NCI-H2107 treated with DMSO at 0.1 percent for 48 hours (cell line): ENCODE measurements around the gene STEAP4.
"Not testable (repeated sequence)": the region's sequence is repeated elsewhere in the genome, so short reads cannot be mapped to it uniquely, and the experiment has no call there.

ENCODE experiments used
- DNase-seq: peaks from one replicate; lab custom pipeline; 2025; ENCODE audit not compliant: unreplicated experiment; lab: John Stamatoyannopoulos, UW

STEAP4 gene

GRCh38 chr7:88269586-88269985 is 37.1 kb downstream of the STEAP4 start:
- no peak for DNase-seq

GRCh38 chr7:88268858-88269257 is 37.8 kb downstream of the STEAP4 start:
- DNase-seq, result no peak

DNA sequence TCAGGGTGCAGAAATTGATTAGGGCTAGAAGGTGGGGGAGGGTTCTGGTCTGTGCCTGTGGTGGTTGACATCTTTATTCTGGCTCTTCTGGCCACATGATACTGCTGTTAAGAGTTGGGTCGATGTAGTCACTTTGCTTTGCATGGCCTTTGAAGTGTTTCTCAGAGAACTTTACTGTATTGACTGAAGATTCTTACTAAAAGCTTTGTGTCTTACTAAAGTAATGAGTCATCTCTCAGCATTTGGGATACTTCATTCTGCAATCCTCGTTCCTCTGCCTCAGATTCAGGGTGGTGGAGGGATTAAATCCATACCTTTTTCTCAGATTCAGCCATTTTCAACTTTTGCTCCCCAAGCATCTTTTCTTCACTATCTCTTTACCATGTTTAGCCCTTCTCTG is 38.6 kb downstream of the STEAP4 start:
- no peak for DNase-seq

DNA sequence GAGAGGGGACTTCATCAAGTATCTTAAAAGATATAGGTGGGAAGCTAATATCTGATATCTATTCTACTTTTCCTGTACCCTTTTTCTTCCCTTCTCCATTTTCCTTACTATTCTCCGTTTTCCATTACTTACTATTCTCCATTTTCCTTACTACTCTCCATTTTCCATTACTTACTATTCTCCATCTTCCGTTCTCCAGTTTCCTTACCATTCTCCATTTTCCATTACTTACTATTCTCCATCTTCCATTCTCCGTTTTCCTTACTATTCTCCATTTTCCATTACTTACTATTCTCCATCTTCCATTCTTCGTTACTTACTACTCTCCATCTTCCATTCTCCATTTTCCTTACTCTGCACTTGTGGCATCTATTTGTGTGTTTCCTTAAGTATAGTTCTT is 39.3 kb downstream of the STEAP4 start:
- DNase-seq, result no peak

- not testable (repeated sequence) for DNase-seq
Measured at GRCh38 chr7:88264987-88265386, 41.7 kb downstream of the STEAP4 start.

- DNase-seq, result no peak
Measured at GRCh38 chr7:88262562-88262961, 44.1 kb downstream of the STEAP4 start.

DNA sequence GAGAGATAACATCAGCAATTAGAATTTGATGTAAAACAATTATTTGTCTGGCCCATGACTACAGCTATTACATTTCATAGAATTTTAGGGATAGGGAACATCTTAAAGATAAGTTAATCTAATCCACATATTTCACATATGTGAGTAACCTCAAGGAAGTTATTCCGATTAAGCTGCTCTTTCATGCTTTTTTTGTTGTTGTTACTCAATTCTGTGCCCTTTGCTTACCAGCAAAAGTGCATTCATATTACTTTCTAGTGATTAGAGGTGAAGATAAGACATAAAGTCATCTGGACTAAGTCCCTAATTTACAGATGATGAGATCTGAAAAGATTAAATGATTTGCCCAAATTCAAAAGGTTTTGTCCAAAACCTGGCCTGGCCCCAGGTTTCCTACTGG is 46.0 kb downstream of the STEAP4 start:
- no peak for DNase-seq

- no peak for DNase-seq
Measured at GRCh38 chr7:88259656-88260380, 46.9 kb downstream of the STEAP4 start.

DNA sequence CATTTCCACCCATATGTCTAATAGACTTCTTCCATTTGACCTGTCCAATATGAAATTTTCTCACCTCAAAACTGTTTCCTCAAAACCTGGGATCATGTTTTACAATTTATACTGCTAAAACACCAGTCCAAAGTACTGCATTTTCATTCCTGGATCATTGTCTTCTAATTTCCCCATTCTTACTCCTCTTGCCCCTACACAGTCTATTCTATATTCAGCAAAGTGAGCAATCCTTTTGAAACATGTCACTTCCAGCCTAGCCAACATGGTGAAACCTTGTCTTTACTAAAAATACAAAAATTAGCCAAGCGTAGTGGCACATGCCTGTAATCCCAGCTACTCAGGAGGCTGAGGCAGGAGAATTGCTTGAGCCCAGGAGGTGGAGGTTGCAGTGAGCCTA is 48.4 kb downstream of the STEAP4 start:
- not testable (repeated sequence) for DNase-seq

- no peak for DNase-seq
Measured at GRCh38 chr7:88256906-88257305, 49.8 kb downstream of the STEAP4 start.

DNA sequence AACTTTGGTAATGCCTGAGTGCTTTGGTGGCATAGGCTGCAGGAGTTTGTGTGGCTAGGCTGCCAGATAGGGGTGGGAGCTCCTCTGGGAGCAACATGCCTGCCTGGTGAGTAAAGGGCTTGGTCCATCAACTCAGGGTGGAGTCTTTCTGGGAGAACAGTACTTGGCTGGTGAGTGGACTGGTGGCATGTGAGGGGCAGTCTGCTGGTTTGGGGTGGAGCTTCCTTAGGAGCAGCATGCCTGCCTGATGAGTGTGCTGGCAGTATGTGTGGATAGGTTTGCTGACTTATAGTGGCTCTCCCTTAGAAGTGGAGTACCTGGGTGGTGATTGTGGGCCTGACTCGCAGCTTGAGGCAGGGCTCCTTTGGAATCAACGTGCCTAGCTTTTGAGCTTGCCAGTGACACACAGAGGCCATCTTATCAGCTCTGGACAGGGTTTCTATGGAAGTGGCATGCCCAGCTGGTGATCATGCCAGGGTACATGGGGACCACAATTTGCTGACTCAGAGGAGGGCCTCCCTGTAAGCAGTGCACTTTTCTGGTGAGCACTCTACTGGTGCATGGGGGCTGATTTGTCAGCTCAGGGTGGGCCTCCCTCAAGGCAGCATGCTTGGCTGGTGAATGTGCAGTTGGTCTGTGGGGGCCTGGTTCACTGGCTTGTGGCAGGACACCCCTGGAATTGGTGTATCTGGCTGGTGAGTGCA is 51.8 kb downstream of the STEAP4 start:
- DNase-seq, result no peak

GRCh38 chr7:88253640-88254039 is 53.1 kb downstream of the STEAP4 start:
- no peak for DNase-seq

DNA sequence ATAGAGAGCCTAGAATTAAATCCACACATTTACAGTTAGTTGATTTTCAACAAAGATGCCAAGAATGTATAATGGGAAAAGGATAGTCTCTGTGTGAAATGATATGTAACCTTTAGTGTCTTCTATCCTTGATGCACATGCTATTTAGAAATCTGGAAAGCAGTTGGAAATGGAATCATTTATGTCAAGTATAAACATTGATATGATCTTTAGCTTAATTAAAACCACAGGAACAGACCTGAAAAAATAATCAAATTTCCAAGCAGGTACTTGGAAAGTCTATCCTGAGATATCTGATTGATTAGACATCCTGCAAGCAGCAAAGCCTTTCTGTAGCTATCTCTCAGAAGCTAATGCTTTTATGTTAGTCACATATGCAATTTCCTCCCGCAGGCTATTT is 62.4 kb downstream of the STEAP4 start:
- DNase-seq, result no peak

DNA sequence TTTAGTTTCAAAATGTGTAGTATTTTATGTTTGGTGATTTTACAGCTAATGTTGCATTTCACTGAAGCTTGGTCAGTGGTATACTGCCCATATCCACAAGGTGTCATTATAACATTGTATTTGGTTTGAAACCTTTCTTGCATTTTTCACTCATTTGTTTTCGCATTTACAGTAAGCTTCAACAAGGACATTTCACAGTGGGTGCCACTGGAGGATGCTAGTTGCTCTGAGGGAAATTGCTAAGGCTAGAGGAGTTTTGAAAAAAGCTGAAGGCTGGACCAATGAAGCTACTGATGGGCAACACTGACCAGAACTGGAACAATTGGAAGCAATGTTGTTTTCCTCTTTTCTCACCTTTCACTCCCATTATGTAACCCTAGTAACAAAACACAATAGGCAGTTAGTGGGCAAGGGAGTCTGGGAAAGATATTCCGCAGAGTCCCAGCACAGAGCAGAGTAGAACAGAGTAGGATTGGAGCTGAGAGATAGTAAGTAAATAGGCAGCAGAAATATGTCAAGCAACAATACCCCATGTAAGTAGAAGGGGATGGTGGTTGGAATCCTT is 63.3 kb downstream of the STEAP4 start:
- DNase-seq, result peak; percentile 57

DNA sequence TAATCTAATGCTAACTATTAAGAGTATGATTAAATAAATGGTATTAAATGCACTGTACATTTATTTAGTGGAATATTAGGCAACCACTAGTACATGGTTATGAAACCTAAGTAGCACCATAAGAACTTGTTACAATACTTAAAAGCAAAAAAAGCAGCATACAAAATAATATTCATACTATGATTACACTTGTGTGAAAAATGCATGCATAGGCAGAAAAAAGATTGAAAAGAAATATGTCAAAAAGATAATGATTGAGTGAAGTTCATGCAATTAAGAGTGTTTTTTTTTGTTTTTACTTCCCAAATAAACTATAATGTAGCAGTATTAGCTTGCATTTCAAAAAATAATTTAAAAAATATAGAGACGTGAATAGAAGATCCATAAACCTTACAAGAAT is 66.8 kb downstream of the STEAP4 start:
- DNase-seq, result no peak

DNA sequence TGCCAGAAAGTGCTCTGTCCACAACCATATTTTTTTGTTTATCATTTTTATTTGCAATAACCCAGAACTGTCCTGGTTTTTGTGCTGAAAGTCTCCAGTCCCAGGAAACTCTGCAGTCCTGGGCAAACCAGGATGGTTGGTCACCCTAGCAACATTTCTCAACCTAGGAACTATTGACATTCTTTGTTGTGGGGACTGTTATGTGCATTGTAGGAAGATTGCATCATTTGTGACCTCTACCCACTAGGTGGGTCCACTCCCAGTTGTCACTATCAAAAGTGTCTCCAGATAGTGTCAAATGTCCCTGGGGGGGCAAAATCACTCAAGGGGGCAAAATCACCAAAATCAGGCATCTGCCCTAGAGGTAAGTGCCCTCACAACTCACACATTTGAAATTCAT is 72.9 kb downstream of the STEAP4 start:
- DNase-seq, result no peak

DNA sequence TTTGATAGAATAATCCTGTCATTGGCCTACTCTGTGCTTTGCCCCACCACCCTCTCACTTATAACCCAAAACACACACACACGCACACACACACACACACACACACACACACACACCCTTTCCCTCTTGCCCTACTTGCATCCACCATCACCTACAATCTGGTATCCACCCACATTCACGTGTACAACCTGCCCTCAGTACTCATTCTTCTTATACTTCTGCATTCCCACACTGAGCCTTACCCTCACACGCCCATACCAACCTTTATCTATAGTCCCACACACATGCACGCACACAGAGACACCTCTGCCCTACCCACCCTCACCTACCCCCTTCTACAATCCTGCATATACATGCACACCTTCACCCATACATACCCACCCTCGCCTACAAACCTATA is 76.0 kb downstream of the STEAP4 start:
- DNase-seq, result no peak

DNA sequence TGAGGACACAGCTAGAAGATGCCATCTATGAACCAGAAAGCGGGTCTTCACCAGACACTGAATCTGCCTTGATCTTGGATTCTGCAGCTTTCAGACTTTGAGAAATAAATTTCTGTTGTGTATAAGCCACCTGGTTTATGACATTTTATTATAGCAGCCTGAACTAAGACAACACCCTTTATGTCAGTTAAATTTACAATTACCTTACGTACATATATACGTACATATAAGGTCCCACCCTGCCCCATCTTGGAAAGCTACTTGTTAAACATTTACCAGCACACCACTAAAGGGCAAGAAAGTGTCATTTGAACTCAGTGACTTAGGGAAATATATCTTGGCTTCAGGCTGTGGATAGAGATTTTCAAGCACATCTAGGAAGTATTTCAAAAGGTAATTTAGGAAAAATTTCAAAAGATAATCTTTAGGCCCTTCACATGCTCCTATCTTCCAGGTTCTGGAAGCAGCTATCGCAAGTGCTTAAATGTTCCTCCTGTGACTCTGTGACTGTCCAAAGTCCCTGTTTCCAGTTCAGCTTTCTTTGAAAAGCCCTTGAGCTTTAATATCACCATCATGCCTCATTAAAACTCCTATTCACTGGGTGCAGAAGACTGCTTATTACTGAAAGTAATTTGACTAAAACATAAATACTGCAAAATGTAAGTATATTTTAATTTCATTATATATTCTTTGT is 77.2 kb downstream of the STEAP4 start:
- DNase-seq, result no peak

DNA sequence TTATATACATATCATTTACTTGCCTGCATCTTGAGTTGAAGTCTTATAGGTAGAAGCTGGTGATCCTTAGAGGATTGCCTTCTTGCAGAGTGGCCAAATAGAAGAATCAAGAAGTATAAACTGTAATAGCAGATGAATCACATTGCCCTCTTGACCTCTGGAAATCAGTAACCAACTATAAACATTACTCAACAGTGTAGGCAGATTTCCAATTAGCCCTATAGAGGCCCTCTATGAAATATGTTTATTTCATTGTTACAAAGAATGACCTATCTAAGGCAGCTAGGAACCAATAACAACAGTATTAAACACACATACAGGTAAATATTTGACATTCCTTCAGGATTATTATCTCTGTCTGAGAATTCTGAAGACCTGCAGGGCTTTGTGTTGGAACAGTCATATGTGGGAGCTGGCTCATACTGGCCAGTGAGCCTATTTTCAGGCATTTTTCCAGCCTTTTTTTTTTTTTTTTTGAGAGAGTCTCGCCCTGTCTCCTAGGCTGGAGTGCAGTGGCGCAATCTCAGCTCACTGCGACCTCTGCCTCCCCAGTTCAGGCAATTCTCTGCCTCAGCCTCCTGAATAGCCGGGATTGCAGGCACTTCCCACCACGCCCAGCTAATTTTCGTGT is 79.7 kb downstream of the STEAP4 start:
- DNase-seq, result no peak

- no peak for DNase-seq
Measured at GRCh38 chr7:88226201-88226600, 80.5 kb downstream of the STEAP4 start.

- no peak for DNase-seq
Measured at GRCh38 chr7:88224601-88225275, 82.0 kb downstream of the STEAP4 start.
